ENCODE measurements around the gene FEM1B. TPM values are rescaled to one million over a fixed set of nuclear protein-coding genes. Genes with fewer than 3 reads are reported as not detected.

The FEM1B gene
- total RNA-seq, 4 donors from 2014 or later = 28.1 to 48.2 (median 43.0) TPM

DNA sequence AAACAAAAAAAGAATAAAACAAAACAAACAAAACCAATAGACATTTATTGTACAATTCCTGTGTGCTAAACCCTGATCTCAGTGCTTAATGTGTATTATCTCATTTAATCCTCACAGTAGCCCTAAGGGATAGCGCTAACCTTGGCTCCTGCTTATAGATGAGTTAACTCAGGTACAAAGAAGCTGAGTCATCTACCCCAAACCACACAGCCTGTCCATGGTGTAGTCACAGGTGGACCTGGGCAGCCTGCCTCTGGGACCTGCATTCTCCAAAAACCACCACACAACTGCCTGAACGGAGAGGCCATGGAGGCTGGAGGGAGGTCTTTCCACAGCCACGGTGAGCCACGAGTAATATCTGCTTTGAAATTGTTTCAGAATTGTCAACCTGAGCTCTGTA lies 42.5 kb upstream of the FEM1B start:
- H3K4me3 ChIP-seq = no peak overlapping the region
- no peaks in the 10 kb centered on the region for H3K9me3 ChIP-seq
- peaks cover 0 to 26% (median 2%) of the 10 kb centered on the region in 4 donors for H3K4me1 ChIP-seq
- DNase-seq = no peak
- no peaks in the 10 kb centered on the region for H3K27me3 ChIP-seq
- H3K27ac ChIP-seq = no peak overlapping the region
- TF ChIP-seq, protein P1, sequence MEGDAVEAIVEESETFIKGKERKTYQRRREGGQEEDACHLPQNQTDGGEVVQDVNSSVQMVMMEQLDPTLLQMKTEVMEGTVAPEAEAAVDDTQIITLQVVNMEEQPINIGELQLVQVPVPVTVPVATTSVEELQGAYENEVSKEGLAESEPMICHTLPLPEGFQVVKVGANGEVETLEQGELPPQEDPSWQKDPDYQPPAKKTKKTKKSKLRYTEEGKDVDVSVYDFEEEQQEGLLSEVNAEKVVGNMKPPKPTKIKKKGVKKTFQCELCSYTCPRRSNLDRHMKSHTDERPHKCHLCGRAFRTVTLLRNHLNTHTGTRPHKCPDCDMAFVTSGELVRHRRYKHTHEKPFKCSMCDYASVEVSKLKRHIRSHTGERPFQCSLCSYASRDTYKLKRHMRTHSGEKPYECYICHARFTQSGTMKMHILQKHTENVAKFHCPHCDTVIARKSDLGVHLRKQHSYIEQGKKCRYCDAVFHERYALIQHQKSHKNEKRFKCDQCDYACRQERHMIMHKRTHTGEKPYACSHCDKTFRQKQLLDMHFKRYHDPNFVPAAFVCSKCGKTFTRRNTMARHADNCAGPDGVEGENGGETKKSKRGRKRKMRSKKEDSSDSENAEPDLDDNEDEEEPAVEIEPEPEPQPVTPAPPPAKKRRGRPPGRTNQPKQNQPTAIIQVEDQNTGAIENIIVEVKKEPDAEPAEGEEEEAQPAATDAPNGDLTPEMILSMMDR (IDR thresholded peaks at IDR 0.05) = no peak
- TF ChIP-seq POLR2A (IDR thresholded peaks at IDR 0.05) = no peak
- no peaks in the 10 kb centered on the region for H3K36me3 ChIP-seq

DNA sequence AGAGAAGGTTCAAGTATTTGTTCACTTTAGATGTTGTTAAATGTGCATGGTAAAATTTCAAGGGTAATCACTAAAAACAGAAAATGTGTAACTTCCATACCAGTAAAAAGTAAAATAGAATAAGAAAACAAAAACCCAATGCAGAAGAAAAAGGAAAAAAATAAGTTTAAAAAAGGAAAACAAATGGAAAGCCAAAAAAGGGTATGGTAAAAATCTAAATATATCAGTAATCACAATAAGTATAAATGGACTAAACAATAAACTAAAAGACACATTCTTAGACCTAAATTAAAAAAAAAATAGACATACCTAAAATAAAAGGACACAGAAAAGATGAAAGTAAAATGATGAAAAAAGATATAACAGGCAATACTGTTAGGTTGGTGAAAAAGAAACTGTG lies 38.5 kb upstream of the FEM1B start:
- Histone ChIP-seq H3K27me3 (no peaks in the 10 kb centered on the region), H3K4me3 (no peak overlapping the region), H3K27ac (no peak overlapping the region), H3K36me3 (no peaks in the 10 kb centered on the region), H3K9me3 (peaks cover 0 to 2% (median 0%) of the 10 kb centered on the region in 4 donors), H3K4me1 (peaks cover 0 to 4% (median 0%) of the 10 kb centered on the region in 4 donors)
- TF ChIP-seq POLR2A (IDR thresholded peaks at IDR 0.05) = no peak
- TF ChIP-seq, protein P1 (IDR thresholded peaks at IDR 0.05) = no peak
- DNase-seq = no peak

DNA sequence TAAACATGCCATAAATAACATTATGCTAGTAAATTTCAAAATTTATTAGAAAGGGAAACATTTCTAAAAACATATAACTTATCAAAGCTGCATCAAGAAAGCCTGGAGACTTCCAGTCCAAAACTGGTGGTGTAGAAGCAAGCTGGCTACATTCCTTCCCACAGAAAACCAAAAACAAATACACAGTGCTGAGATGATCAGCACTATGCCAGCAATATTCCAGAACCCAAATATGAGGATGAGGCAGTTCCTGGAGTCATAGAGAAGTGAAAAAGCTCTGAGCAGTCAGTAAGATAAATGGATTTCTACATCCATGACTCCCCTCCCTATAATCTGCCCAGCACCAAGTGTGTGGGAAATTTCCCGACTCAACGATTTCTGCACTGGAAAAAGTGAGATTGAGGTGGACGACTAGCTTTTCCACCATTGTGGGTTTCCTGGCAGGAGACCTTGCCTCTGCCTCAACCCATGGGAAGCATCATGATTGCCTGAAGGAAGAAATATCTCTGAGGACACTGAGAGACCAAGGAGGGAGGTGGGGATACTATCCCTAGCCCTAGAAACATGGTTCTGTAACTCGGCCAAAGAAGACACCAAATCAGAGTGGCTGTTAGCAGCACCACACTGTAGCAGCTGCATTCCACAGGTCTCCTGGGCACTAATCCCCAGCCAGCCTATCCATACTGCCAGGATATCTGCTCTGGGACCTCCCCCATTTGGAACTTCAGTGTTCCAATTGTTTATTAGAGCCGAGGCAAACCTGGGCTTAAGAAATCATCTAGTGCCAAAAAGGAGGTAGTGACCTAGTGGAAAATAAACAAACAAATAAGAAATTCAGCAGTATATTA lies 36.2 kb upstream of the FEM1B start:
- TF ChIP-seq POLR2A (IDR thresholded peaks at IDR 0.05) = no peak
- TF ChIP-seq, protein P1 (IDR thresholded peaks at IDR 0.05) = no peak
- DNase-seq = no peak
- H3K4me1 ChIP-seq = no peaks in the 10 kb centered on the region
- no peak overlapping the region for H3K4me3 ChIP-seq
- H3K9me3 ChIP-seq = peaks cover 0 to 4% (median 1%) of the 10 kb centered on the region in 4 donors
- H3K36me3 ChIP-seq = no peaks in the 10 kb centered on the region
- no peak overlapping the region for H3K27ac ChIP-seq
- H3K27me3 ChIP-seq = no peaks in the 10 kb centered on the region

DNA sequence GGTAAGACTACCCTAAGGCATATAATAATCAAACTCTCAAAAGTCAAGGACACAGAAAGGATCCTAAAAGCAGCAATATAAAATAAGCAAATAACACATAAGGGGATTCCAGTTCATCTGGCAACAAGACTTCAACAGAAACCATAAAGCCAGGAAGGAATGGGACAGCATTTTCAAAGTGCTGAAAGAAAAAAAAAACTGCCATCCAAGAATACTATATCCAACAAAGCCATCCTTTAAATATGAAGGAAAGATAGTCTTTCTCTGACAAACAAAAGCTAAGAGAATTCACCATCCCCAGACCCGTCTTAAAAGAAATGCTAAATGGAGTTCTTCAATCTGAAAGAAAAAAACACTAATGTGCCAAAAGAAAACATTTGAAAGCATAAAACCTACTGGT lies 33.3 kb upstream of the FEM1B start:
- TF ChIP-seq, protein P1 (IDR thresholded peaks at IDR 0.05) = no peak
- TF ChIP-seq POLR2A (IDR thresholded peaks at IDR 0.05) = no peak
- DNase-seq = no peak
- H3K27me3 ChIP-seq = no peaks in the 10 kb centered on the region
- peaks cover 0 to 4% (median 1%) of the 10 kb centered on the region in 4 donors for H3K9me3 ChIP-seq
- H3K36me3 ChIP-seq = no peaks in the 10 kb centered on the region
- H3K27ac ChIP-seq = no peak overlapping the region
- no peak overlapping the region for H3K4me3 ChIP-seq
- H3K4me1 ChIP-seq = no peaks in the 10 kb centered on the region

DNA sequence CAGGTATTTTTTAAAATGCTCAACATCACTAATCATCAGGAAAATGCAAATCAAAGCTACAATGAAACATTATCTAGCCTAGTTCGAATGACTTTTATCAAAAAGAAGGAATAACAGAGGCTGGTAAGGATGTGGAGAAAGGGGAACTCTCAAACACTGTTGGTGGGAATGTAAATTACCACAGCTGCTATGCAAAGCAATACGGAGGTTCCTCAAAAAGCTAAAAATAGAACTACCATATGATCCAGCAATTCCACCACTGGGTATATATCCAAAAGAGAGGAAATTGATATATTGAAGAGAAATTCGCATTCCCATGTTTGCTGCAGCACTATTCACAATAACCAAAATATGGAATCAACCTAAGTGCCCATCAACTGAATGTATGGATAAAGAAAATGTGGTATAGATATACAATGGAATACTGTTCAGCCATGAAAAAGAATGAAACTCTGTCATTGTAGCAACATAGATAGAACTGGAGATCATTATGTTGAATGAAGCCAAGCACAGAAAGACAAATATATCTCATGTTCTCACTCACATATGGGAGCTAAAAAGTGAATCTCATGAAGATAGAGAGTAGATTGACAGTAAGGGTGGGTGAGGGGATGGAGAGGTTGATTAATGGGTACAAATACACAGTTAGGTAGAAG lies 28.4 kb upstream of the FEM1B start:
- no peaks in the 10 kb centered on the region for H3K36me3 ChIP-seq
- no peak overlapping the region for H3K4me3 ChIP-seq
- H3K27ac ChIP-seq = no peak overlapping the region
- no peaks in the 10 kb centered on the region for H3K4me1 ChIP-seq
- H3K9me3 ChIP-seq = peaks cover 0 to 4% (median 0%) of the 10 kb centered on the region in 4 donors
- no peaks in the 10 kb centered on the region for H3K27me3 ChIP-seq
- no peak for DNase-seq
- TF ChIP-seq, protein P1 (IDR thresholded peaks at IDR 0.05) = no peak
- TF ChIP-seq POLR2A (IDR thresholded peaks at IDR 0.05) = no peak
